Activated naive CD4-positive, alpha-beta T cell treated with anti-CD3 and anti-CD28 coated beads, Interleukin-2, amount 50 U/mL, for 72 hours (primary cell): Measurements from ENCODE around the gene USP15. TPM values are rescaled to one million over a fixed set of nuclear protein-coding genes. Genes with fewer than 3 reads are reported as not detected.
A peak's percentile ranks its signal among the peaks of the same experiment; 100 is the strongest.

Experiments
- ATAC-seq, 2 donors: fragments of 150-1000 bp; cut with Tn5 transposase; 2 replicates each; pipeline ENCODE4 v1.10.0; 2021; ENCODE audit warnings: mild to moderate bottlenecking in 2 of 2, moderate library complexity in 2 of 2
- DNase-seq, 2 donors: peaks; one replicate each; pipeline ENCODE4 v3.0.0; 2021 to 2022; ENCODE audit warnings: low spot score in 2 of 2
- H3K27ac Mint-ChIP-seq, 2 donors: one replicate each; pipeline ENCODE4 v1.8.0; 2022; ENCODE audit warnings: mild to moderate bottlenecking in 2 of 2, mixed read lengths in 2 of 2
- H3K36me3 Mint-ChIP-seq, 2 donors: one replicate each; pipeline ENCODE4 v1.8.0; 2022; ENCODE audit warnings: mixed read lengths in 2 of 2
- H3K9me3 Mint-ChIP-seq, 2 donors: one replicate each; pipeline ENCODE4 v1.8.0; 2022; ENCODE audit warnings: mixed read lengths in 2 of 2
- total RNA-seq, 2 donors: library from RNA; stranded (reverse); gene quantifications; one replicate each; pipeline ENCODE4 v1.2.3, GENCODE V29; 2022

The USP15 gene
- total RNA-seq, 2 donors from 2014 or later, result 114 to 122 TPM

DNA sequence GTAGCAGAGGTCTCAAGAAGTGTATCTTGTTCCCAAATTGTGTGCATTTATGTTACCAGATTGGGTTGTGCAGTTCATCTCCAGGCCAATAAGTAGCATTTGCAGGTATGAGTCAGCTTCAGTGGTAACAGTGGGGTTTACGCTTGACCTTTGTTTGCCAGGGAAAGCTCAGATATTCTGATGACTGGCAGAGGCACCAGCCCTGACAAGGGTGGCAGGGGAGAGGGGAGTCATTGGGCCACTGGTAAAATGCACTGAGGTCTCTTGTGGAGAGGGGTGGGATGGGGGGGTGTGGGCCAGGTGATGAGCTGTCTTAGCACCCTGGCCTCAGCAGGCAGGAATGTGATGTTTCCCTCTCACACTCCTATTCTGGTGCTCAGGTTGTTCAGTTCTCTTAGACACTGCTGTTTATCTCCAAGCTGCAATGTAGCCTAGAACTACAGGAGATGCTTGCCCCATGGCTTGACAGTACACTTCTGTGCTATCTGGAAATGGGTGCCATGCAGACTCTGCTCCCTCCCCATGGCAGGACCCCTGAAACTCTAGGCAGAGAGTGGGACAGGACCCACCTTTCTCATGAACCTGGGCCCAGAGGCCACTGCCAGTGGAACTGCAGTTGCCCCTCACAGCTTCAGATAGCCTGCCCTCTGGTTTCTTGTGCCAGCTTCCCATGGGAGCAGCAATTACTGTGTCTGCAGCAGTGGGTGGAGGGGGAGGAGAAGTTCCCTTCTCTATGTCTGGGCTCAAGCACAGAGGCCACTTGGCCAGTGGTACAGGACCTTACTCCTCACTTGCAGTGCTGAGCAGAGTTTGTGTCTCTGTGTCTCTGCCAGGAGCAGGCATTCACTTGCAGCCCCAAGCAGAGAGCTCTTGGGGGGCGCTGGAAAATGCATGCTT, 31.9 kb downstream of the USP15 start:
- DNase-seq (peak in 1 of 2 donors; percentile 65), ATAC-seq (peak; percentile 67 to 97)
- Mint-ChIP-seq H3K27ac (peak overlapping the region in 1 of 2 donors; percentile 80), H3K9me3 (peaks cover 5 to 10% of the 10 kb centered on the region in 2 donors), H3K36me3 (peaks cover 45 to 64% of the 10 kb centered on the region in 2 donors)

GRCh38 chr12:62292761-62293344, 32.6 kb downstream of the USP15 start:
- peaks cover 5 to 10% of the 10 kb centered on the region in 2 donors for H3K9me3 Mint-ChIP-seq
- peaks cover 52 to 65% of the 10 kb centered on the region in 2 donors for H3K36me3 Mint-ChIP-seq
- DNase-seq (no peak), ATAC-seq (no peak)
- H3K27ac Mint-ChIP-seq, result peak overlapping the region in 1 of 2 donors; percentile 41

GRCh38 chr12:62294378-62294777, 34.2 kb downstream of the USP15 start:
- no peak for DNase-seq
- peaks cover 42 to 61% of the 10 kb centered on the region in 2 donors for H3K36me3 Mint-ChIP-seq
- H3K27ac Mint-ChIP-seq, result no peak overlapping the region

GRCh38 chr12:62296001-62296400, 35.8 kb downstream of the USP15 start:
- Mint-ChIP-seq H3K9me3 (no peaks in the 10 kb centered on the region), H3K36me3 (peaks cover 33 to 62% of the 10 kb centered on the region in 2 donors), H3K27ac (peak overlapping the region; percentile 1 to 32)
- ATAC-seq (no peak), DNase-seq (no peak)

More at GRCh38 chr12:62294378-62294777, 34.2 kb downstream of the USP15 start:
- peaks cover 2 to 7% of the 10 kb centered on the region in 2 donors for H3K9me3 Mint-ChIP-seq
- ATAC-seq, result no peak

- DNase-seq (no peak), ATAC-seq (no peak)
- peaks cover 38 to 72% of the 10 kb centered on the region in 2 donors for H3K36me3 Mint-ChIP-seq
- H3K9me3 Mint-ChIP-seq, result peaks cover 0 to 5% of the 10 kb centered on the region in 2 donors
- peak overlapping the region in 1 of 2 donors; percentile 61 for H3K27ac Mint-ChIP-seq
Observed at GRCh38 chr12:62297321-62297720, 37.1 kb downstream of the USP15 start.

- Mint-ChIP-seq H3K27ac (no peak overlapping the region), H3K36me3 (peaks cover 45 to 89% of the 10 kb centered on the region in 2 donors), H3K9me3 (peaks cover 0 to 13% of the 10 kb centered on the region in 2 donors)
- DNase-seq (no peak), ATAC-seq (no peak)
Observed at GRCh38 chr12:62299617-62300016, 39.4 kb downstream of the USP15 start.

DNA sequence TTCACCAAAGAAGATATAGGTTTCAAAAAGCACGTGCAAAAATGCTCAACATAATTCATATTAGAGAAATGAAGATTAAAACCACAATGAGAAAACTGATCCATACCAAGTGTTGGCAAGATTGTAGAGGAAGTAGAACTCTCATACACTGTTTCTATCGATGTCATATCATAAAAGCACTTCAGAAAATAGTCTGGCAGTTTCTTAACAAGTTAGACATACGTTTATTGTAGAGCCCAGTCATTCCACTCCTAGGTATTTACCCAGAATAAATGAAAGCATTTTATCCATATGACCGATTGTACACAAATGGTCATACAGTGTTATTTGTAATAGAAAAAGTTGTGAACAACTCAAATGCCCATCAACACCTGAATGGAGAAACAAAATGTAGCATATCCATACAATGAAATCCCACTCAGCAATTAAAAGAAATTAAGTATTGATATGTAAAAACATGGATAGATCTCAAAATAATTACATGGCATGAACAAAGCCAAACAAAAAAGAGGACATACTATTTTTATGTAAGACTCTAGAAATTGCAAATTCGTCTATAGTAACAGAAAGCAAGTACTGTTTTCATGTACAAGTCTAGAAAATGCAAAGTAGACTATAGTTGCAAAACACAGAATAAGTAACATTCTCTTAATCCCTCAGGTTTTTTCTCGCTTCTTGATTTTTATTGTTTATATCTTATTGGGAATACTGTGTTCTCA, 41.0 kb downstream of the USP15 start:
- H3K36me3 Mint-ChIP-seq, result peaks cover 41 to 89% of the 10 kb centered on the region in 2 donors
- DNase-seq (no peak), ATAC-seq (peak in 1 of 2 donors; percentile 46)
- H3K9me3 Mint-ChIP-seq, result peaks cover 0 to 18% of the 10 kb centered on the region in 2 donors
- peak overlapping the region in 1 of 2 donors; percentile 45 for H3K27ac Mint-ChIP-seq

DNA sequence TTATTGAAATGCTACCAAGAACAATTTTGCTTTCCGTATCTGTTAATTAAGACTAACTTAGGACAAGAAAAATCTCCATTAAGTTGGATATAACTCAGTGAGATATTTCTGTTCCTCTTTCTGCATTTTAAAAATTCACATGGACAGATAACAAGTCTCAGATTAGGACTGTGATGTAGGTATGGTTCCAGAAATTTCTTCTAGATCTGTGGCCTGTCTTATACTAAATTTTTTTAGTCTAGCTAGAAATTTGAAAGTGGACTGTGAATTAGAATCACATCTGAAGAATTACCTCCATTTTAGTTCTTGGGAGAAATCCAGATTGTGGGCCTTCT, 41.6 kb downstream of the USP15 start:
- peak overlapping the region in 1 of 2 donors; percentile 45 for H3K27ac Mint-ChIP-seq
- peaks cover 35 to 89% of the 10 kb centered on the region in 2 donors for H3K36me3 Mint-ChIP-seq
- DNase-seq (no peak), ATAC-seq (no peak)
- H3K9me3 Mint-ChIP-seq, result peaks cover 0 to 18% of the 10 kb centered on the region in 2 donors

GRCh38 chr12:62304560-62304959, 44.4 kb downstream of the USP15 start:
- Mint-ChIP-seq H3K9me3 (peaks cover 0 to 18% of the 10 kb centered on the region in 2 donors), H3K27ac (no peak overlapping the region), H3K36me3 (peaks cover 30 to 93% of the 10 kb centered on the region in 2 donors)
- DNase-seq, result no peak
- no peak for ATAC-seq

DNA sequence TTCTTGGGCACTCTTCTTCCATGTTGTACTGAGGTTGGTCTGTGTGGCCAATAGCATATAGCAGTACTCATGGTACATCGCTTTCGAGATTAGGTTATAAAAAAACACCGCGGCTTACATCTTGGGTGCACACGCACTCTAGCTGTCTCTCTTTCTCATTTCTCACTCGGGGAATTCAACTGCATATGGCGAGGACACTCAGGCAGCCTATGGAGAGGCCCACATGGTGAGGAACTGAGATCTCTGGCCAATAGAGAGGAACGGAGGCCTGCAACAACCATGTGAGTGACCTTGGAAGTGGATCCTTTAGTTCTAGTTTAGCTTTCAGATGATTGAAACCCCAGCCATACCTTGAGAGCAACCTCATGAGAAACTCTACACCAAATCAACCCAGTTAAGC, 45.6 kb downstream of the USP15 start:
- DNase-seq (no peak), ATAC-seq (no peak)
- no peak overlapping the region for H3K27ac Mint-ChIP-seq
- H3K9me3 Mint-ChIP-seq, result peaks cover 0 to 18% of the 10 kb centered on the region in 2 donors
- peaks cover 30 to 84% of the 10 kb centered on the region in 2 donors for H3K36me3 Mint-ChIP-seq

GRCh38 chr12:62306569-62307530, 46.6 kb downstream of the USP15 start:
- DNase-seq (no peak), ATAC-seq (no peak)
- Mint-ChIP-seq H3K36me3 (peaks cover 28 to 73% of the 10 kb centered on the region in 2 donors), H3K9me3 (peaks cover 0 to 15% of the 10 kb centered on the region in 2 donors), H3K27ac (peak overlapping the region in 1 of 2 donors; percentile 24)

DNA sequence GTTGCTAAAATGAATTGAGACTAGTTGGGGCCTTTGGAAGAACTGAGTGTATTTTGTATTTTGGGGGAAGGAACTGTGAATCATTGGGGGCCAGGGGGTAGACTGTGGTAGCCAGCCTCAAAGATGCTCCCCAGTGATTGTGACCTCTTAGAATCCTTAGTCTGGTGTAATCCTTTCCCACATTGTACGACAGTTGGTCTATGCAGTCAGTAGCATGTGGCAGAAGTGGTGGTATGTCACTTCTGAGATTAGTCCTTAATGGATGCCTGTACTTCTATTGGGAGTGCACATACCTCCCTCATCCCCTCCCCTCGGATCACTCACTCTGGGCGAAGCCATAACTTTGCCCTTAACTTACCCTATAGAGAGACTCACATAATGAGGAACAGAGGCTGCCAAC, 48.0 kb downstream of the USP15 start:
- ATAC-seq, result peak; percentile 55 to 67
- Mint-ChIP-seq H3K27ac (no peak overlapping the region), H3K9me3 (peaks cover 0 to 9% of the 10 kb centered on the region in 2 donors), H3K36me3 (peaks cover 21 to 62% of the 10 kb centered on the region in 2 donors)
- no peak for DNase-seq

- H3K36me3 Mint-ChIP-seq, result peaks cover 10 to 28% of the 10 kb centered on the region in 2 donors
- no peak overlapping the region for H3K27ac Mint-ChIP-seq
- DNase-seq, result no peak
- H3K9me3 Mint-ChIP-seq, result peaks cover 8 to 9% of the 10 kb centered on the region in 2 donors
- no peak for ATAC-seq
Observed at GRCh38 chr12:62313727-62314380, 53.6 kb downstream of the USP15 start.

- Mint-ChIP-seq H3K9me3 (peaks cover 9 to 10% of the 10 kb centered on the region in 2 donors), H3K27ac (no peak overlapping the region), H3K36me3 (peaks cover 16 to 29% of the 10 kb centered on the region in 2 donors)
- DNase-seq, result no peak
- no peak for ATAC-seq
Observed at GRCh38 chr12:62317017-62317416, 56.8 kb downstream of the USP15 start.

- H3K36me3 Mint-ChIP-seq, result peaks cover 16 to 39% of the 10 kb centered on the region in 2 donors
- peaks cover 9 to 10% of the 10 kb centered on the region in 2 donors for H3K9me3 Mint-ChIP-seq
- DNase-seq, result no peak
- no peak for ATAC-seq
- peak overlapping the region; percentile 15 to 50 for H3K27ac Mint-ChIP-seq
Observed at GRCh38 chr12:62319058-62319457, 58.9 kb downstream of the USP15 start.
